Trophoblast cell (in vitro differentiated cells and primary cell): Measurements from ENCODE around the gene CRISPLD2.

ENCODE experiments used
- DNase-seq, 2 donors: peaks; one replicate each; pipeline ENCODE4 v3.0.0-alpha.2; 2016
- H2AFZ ChIP-seq: 2 replicates; pipeline ENCODE4 v1.6.1; 2013; ENCODE audit warnings: low read length, moderate library complexity, mild to moderate bottlenecking; ENCODE audit not compliant: insufficient read depth, poor library complexity
- H2AK5ac ChIP-seq: 2 replicates; pipeline ENCODE4 v1.6.1; 2013; ENCODE audit warnings: mild to moderate bottlenecking, low read length
- H2BK120ac ChIP-seq: 2 replicates; pipeline ENCODE4 v1.6.1; 2013; ENCODE audit warnings: low read length, mild to moderate bottlenecking, moderate library complexity; ENCODE audit not compliant: insufficient read depth, poor library complexity
- H2BK12ac ChIP-seq: 2 replicates; pipeline ENCODE4 v1.6.1; 2013; ENCODE audit warnings: mild to moderate bottlenecking, low read length, moderate library complexity
- H2BK5ac ChIP-seq: 2 replicates; pipeline ENCODE4 v1.6.1; 2013; ENCODE audit warnings: low read length, low read depth, moderate library complexity, mild to moderate bottlenecking; ENCODE audit not compliant: poor library complexity
- H3K14ac ChIP-seq: 2 replicates; pipeline ENCODE4 v1.6.1; 2013; ENCODE audit warnings: mild to moderate bottlenecking, low read length
- H3K18ac ChIP-seq: 2 replicates; pipeline ENCODE4 v1.6.1; 2013; ENCODE audit warnings: mild to moderate bottlenecking, low read length
- H3K23ac ChIP-seq: 2 replicates; pipeline ENCODE4 v1.6.1; 2013; ENCODE audit warnings: low read length
- H3K27ac ChIP-seq: 2 replicates; pipeline ENCODE4 v1.5.1; 2013; ENCODE audit warnings: low read depth, mild to moderate bottlenecking, inconsistent platforms, low read length, moderate library complexity
- H3K27me3 ChIP-seq: 2 replicates; pipeline ENCODE4 v1.6.1; 2013; ENCODE audit warnings: inconsistent platforms, mild to moderate bottlenecking, low read length, moderate library complexity; ENCODE audit not compliant: insufficient read depth
- H3K36me3 ChIP-seq, 2 experiments: 1 replicate in 1 of 2; 2 replicates in 1 of 2; pipeline ENCODE4 v1.6.1; 2013; ENCODE audit warnings: low read length in 2 of 2, mild to moderate bottlenecking in 2 of 2, moderate library complexity in 1 of 2; ENCODE audit not compliant: insufficient read depth in 2 of 2, control insufficient read depth in 1 of 2
- H3K4ac ChIP-seq: 2 replicates; pipeline ENCODE4 v1.6.1; 2013; ENCODE audit warnings: low read depth, mild to moderate bottlenecking, low read length, moderate library complexity
- H3K4me1 ChIP-seq, 2 experiments: 1 replicate in 1 of 2; 2 replicates in 1 of 2; pipeline ENCODE4 v1.6.1; 2013; ENCODE audit warnings: low read length in 2 of 2, mild to moderate bottlenecking in 2 of 2, moderate library complexity in 1 of 2; ENCODE audit not compliant: insufficient read depth in 2 of 2, control insufficient read depth in 1 of 2
- H3K4me2 ChIP-seq: 2 replicates; pipeline ENCODE4 v1.6.1; 2013; ENCODE audit warnings: inconsistent platforms, mild to moderate bottlenecking, low read length, moderate library complexity
- H3K4me3 ChIP-seq: 2 replicates; pipeline ENCODE4 v1.5.1; 2013; ENCODE audit warnings: mild to moderate bottlenecking, low read depth, low read length, inconsistent platforms
- H3K79me1 ChIP-seq: one replicate; pipeline ENCODE4 v1.6.1; 2013; ENCODE audit warnings: low read length
- H3K79me2 ChIP-seq: 2 replicates; pipeline ENCODE4 v1.6.1; 2013; ENCODE audit warnings: low read length, mild to moderate bottlenecking; ENCODE audit not compliant: control insufficient read depth, insufficient read depth, poor library complexity
- H3K9ac ChIP-seq: 2 replicates; pipeline ENCODE4 v1.6.1; 2013; ENCODE audit warnings: mild to moderate bottlenecking, low read length
- H3K9me3 ChIP-seq: 2 replicates; pipeline ENCODE4 v1.6.1; 2013; ENCODE audit warnings: low read depth, mild to moderate bottlenecking, control low read depth, inconsistent platforms, low read length; ENCODE audit not compliant: insufficient read depth
- H4K12ac ChIP-seq: 2 replicates; pipeline ENCODE4 v1.6.1; 2013; ENCODE audit warnings: low read depth, mild to moderate bottlenecking, low read length, moderate library complexity
- H4K8ac ChIP-seq: 2 replicates; pipeline ENCODE4 v1.6.1; 2013; ENCODE audit warnings: low read depth, mild to moderate bottlenecking, low read length, moderate library complexity
- H4K91ac ChIP-seq: one replicate; pipeline ENCODE4 v1.6.1; 2013; ENCODE audit warnings: low read depth, mild to moderate bottlenecking, low read length, moderate library complexity
- WGBS: extraction: QIAGEN DNeasy Blood & Tissue Kit; methylation state at CpG from one replicate; pipeline ENCODE4 v1.1.7; 2013; ENCODE audit warnings: missing lambda C conversion rate; ENCODE audit not compliant: insufficient read length, insufficient coverage; ENCODE audit errors: extremely low coverage; 5-methylcytosine and 5-hydroxymethylcytosine counted together

CRISPLD2 gene

DNA sequence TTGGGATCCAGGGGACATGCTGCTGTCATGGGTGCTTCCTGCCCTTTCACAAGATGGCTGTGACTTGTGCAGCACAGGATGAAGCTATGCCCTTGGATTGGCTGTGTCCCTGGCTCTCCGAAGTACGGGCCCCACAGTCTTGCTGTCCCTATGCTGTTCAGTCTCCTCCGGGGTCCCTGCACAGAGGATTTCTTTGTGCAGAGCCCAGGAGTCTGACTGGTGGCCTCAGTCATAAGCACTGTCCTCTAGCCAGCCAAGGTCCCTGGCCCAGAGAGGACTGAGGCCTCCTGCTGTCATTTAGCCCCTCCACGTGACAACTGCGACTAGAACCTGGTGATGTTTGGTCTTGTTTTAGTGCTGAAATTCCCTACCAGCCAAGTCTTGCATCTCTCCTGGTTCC lies 42.4 kb upstream of the CRISPLD2 start:
- Histone ChIP-seq H2AK5ac (no peak overlapping the region), H2BK120ac (no peak overlapping the region), H3K9ac (no peak overlapping the region), H3K4me1 (no peaks in the 10 kb centered on the region), H2BK12ac (no peak overlapping the region), H3K79me1 (no peaks in the 10 kb centered on the region), H3K27ac (no peak overlapping the region), H3K14ac (no peak overlapping the region), H3K4ac (no peak overlapping the region), H4K91ac (no peak overlapping the region), H2AFZ (no peak overlapping the region), H3K79me2 (no peaks in the 10 kb centered on the region), H3K23ac (no peak overlapping the region), H4K8ac (no peak overlapping the region), H3K27me3 (no peaks in the 10 kb centered on the region), H3K9me3 (peaks cover 4% of the 10 kb centered on the region), H2BK5ac (no peak overlapping the region), H4K12ac (no peak overlapping the region), H3K4me3 (no peak overlapping the region), H3K36me3 (peaks cover 43 to 61% of the 10 kb centered on the region in 2 experiments), H3K4me2 (no peak overlapping the region), H3K18ac (peak overlapping the region; percentile 9)
- no CpG with 5 or more reads among the region's 5 CpGs for WGBS
- DNase-seq: no peak

GRCh38 chr16:84778720-84779119 lies 41.1 kb upstream of the CRISPLD2 start:
- H3K4me2 ChIP-seq: no peak overlapping the region
- no peak overlapping the region for H3K27ac ChIP-seq
- H3K4me1 ChIP-seq: no peaks in the 10 kb centered on the region
- H2BK5ac ChIP-seq: no peak overlapping the region
- no peak overlapping the region for H3K18ac ChIP-seq
- no peak overlapping the region for H3K9ac ChIP-seq
- DNase-seq: no peak
- H3K4ac ChIP-seq: no peak overlapping the region
- no peak overlapping the region for H4K8ac ChIP-seq
- H4K12ac ChIP-seq: no peak overlapping the region
- no peaks in the 10 kb centered on the region for H3K79me1 ChIP-seq
- peaks cover 36 to 51% of the 10 kb centered on the region in 2 experiments for H3K36me3 ChIP-seq
- no peak overlapping the region for H2AFZ ChIP-seq
- H3K4me3 ChIP-seq: no peak overlapping the region
- H3K23ac ChIP-seq: no peak overlapping the region
- WGBS: no CpG with 5 or more reads among the region's 18 CpGs
- peaks cover 4% of the 10 kb centered on the region for H3K9me3 ChIP-seq
- H2BK12ac ChIP-seq: no peak overlapping the region
- no peaks in the 10 kb centered on the region for H3K79me2 ChIP-seq
- H2BK120ac ChIP-seq: no peak overlapping the region
- H3K14ac ChIP-seq: no peak overlapping the region
- no peak overlapping the region for H2AK5ac ChIP-seq
- no peaks in the 10 kb centered on the region for H3K27me3 ChIP-seq
- no peak overlapping the region for H4K91ac ChIP-seq

DNA sequence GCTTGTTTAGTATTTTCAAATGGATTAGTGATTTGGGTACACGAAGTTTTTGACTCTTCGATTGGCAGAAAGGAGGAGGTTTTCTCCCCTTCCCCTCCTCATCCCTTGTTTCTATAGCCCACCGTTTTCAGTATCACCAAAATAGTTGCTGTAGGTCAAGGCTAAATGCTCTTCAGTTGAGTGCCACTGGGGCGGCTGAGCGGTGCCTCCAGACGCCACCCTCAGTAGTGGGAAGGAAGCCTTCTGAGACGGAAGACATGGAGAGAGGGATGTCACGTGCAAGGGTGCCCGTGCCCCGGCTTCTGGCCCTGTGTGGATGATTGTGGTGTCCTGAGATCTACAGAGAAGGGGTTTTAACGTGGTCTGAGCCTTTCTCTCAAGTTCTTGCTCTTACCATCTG lies 39.7 kb upstream of the CRISPLD2 start:
- H2AFZ ChIP-seq: no peak overlapping the region
- H3K79me1 ChIP-seq: no peaks in the 10 kb centered on the region
- H3K4me1 ChIP-seq: no peaks in the 10 kb centered on the region
- H3K79me2 ChIP-seq: no peaks in the 10 kb centered on the region
- no peak overlapping the region for H2BK12ac ChIP-seq
- H3K4ac ChIP-seq: no peak overlapping the region
- H3K36me3 ChIP-seq: peaks cover 31 to 44% of the 10 kb centered on the region in 2 experiments
- H4K12ac ChIP-seq: no peak overlapping the region
- H3K4me3 ChIP-seq: no peak overlapping the region
- WGBS: no CpG with 5 or more reads among the region's 11 CpGs
- H3K9me3 ChIP-seq: peaks cover 4% of the 10 kb centered on the region
- H4K91ac ChIP-seq: no peak overlapping the region
- H3K23ac ChIP-seq: no peak overlapping the region
- no peak overlapping the region for H2BK5ac ChIP-seq
- no peak overlapping the region for H3K4me2 ChIP-seq
- H3K27me3 ChIP-seq: no peaks in the 10 kb centered on the region
- H3K9ac ChIP-seq: no peak overlapping the region
- H3K14ac ChIP-seq: no peak overlapping the region
- H3K27ac ChIP-seq: no peak overlapping the region
- H2BK120ac ChIP-seq: no peak overlapping the region
- H2AK5ac ChIP-seq: no peak overlapping the region
- no peak overlapping the region for H3K18ac ChIP-seq
- DNase-seq: no peak
- H4K8ac ChIP-seq: no peak overlapping the region

DNA sequence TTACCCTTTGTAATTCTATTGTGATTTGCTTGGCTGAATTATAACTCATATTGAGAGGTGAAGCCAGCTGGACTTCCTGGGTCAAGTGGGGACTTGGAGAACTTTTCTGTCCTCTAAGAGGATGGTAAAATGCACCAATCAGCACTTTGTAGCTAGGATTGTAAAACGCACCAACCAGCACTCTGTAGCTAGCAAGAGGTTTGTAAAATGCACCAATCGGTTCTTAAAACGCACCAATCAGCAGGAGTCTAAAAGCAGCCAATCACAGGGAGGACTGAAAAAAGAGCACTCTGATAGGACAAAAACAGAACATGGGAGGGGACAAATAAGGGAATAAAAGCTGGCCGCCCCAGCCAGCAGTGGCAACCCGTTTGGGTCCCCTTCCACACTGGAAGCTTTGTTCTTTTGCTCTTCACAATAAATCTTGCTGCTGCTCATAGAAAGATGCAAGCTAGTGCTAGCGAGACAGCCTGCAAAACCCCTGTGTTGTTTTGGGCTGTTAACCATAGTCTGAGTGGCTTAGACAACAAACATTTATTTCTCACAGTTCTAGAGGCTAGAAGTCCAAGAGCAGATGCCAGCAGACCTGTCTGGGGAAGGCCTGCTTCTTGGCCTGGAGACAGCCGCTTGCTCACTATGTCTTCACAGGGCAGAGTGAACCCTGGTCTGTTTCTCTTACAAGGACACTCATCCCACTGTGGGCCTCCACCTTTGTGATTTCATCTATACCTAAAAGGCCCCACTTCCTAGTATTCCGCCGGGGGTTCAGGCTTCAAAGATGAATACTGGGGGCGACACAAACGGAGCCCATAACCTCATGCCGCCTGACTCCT lies 39.0 kb upstream of the CRISPLD2 start:
- H3K27me3 ChIP-seq: no peaks in the 10 kb centered on the region
- H2BK5ac ChIP-seq: no peak overlapping the region
- peaks cover 4% of the 10 kb centered on the region for H3K9me3 ChIP-seq
- no peak overlapping the region for H2BK12ac ChIP-seq
- H4K8ac ChIP-seq: no peak overlapping the region
- H3K27ac ChIP-seq: no peak overlapping the region
- H3K4me1 ChIP-seq: no peaks in the 10 kb centered on the region
- H4K12ac ChIP-seq: no peak overlapping the region
- no peak overlapping the region for H3K4me3 ChIP-seq
- no peak overlapping the region for H2AFZ ChIP-seq
- no CpG with 5 or more reads among the region's 12 CpGs for WGBS
- H3K18ac ChIP-seq: no peak overlapping the region
- H3K4me2 ChIP-seq: no peak overlapping the region
- H4K91ac ChIP-seq: no peak overlapping the region
- DNase-seq: no peak
- H3K14ac ChIP-seq: no peak overlapping the region
- no peak overlapping the region for H2BK120ac ChIP-seq
- no peak overlapping the region for H2AK5ac ChIP-seq
- no peak overlapping the region for H3K9ac ChIP-seq
- H3K23ac ChIP-seq: no peak overlapping the region
- H3K79me1 ChIP-seq: no peaks in the 10 kb centered on the region
- H3K4ac ChIP-seq: no peak overlapping the region
- H3K36me3 ChIP-seq: peaks cover 25 to 37% of the 10 kb centered on the region in 2 experiments
- H3K79me2 ChIP-seq: no peaks in the 10 kb centered on the region
